Type B pancreatic cell (in vitro differentiated cells): Measurements from ENCODE around the gene HTRA3. TPM values are rescaled to one million over a fixed set of nuclear protein-coding genes. Genes with fewer than 3 reads are reported as not detected.

Experiments used
- DNase-seq: peaks from one replicate; pipeline ENCODE4 v3.0.0; 2021; ENCODE audit warnings: mixed read lengths; ENCODE audit not compliant: unreplicated experiment; ENCODE audit errors: extremely low spot score
- H3K27ac Mint-ChIP-seq: 2 replicates; pipeline ENCODE4 v1.8.0; 2021; ENCODE audit warnings: mild to moderate bottlenecking, mixed read lengths
- H3K27me3 Mint-ChIP-seq: 2 replicates; pipeline ENCODE4 v1.8.0; 2021; ENCODE audit warnings: mixed read lengths
- H3K36me3 Mint-ChIP-seq: 2 replicates; pipeline ENCODE4 v1.8.0; 2021; ENCODE audit warnings: mixed read lengths
- H3K4me1 Mint-ChIP-seq: one replicate; pipeline ENCODE4 v1.8.0; 2021; ENCODE audit warnings: mixed read lengths; ENCODE audit not compliant: unreplicated experiment
- H3K4me3 Mint-ChIP-seq: 2 replicates; pipeline ENCODE4 v1.8.0; 2021; ENCODE audit warnings: mild to moderate bottlenecking, mixed read lengths
- H3K9me3 Mint-ChIP-seq: 2 replicates; pipeline ENCODE4 v1.8.0; 2021; ENCODE audit warnings: mixed read lengths
- CTCF ChIP-seq: fragments of 200-600 bp; sonication (generic); conservative IDR thresholded peaks from 2 replicates; pipeline ENCODE4 v1.5.0; 2021; ENCODE audit warnings: antibody characterized with exemption, mild to moderate bottlenecking
- total RNA-seq: library from RNA; stranded (reverse); gene quantifications from 2 replicates; pipeline ENCODE4 v1.2.1, GENCODE V29; 2021; ENCODE audit warnings: low replicate concordance

Gene HTRA3
- total RNA-seq, 1 donor from 2014 or later, result 4.4 TPM

- TF ChIP-seq CTCF, result no peak
- Mint-ChIP-seq H3K27me3 (no peaks in the 10 kb centered on the region), H3K36me3 (no peaks in the 10 kb centered on the region), H3K9me3 (peaks cover 3% of the 10 kb centered on the region), H3K27ac (no peak overlapping the region), H3K4me1 (no peaks in the 10 kb centered on the region), H3K4me3 (no peak overlapping the region)
- peak; percentile 55 for DNase-seq
These were observed 61.4 kb downstream of the HTRA3 start for GRCh38 chr4:8330821-8331574.

GRCh38 chr4:8331575-8331955 is 62.0 kb downstream of the HTRA3 start:
- H3K27ac Mint-ChIP-seq, result no peak overlapping the region
- H3K36me3 Mint-ChIP-seq, result no peaks in the 10 kb centered on the region
- TF ChIP-seq CTCF, result no peak
- H3K9me3 Mint-ChIP-seq, result peaks cover 5% of the 10 kb centered on the region
- DNase-seq, result no peak
- H3K4me3 Mint-ChIP-seq, result no peak overlapping the region
- H3K4me1 Mint-ChIP-seq, result no peaks in the 10 kb centered on the region
- H3K27me3 Mint-ChIP-seq, result no peaks in the 10 kb centered on the region

GRCh38 chr4:8332038-8332857 is 62.7 kb downstream of the HTRA3 start:
- DNase-seq, result no peak
- no peaks in the 10 kb centered on the region for H3K27me3 Mint-ChIP-seq
- no peak overlapping the region for H3K27ac Mint-ChIP-seq
- H3K36me3 Mint-ChIP-seq, result no peaks in the 10 kb centered on the region
- peaks cover 10% of the 10 kb centered on the region for H3K9me3 Mint-ChIP-seq
- no peaks in the 10 kb centered on the region for H3K4me1 Mint-ChIP-seq
- no peak overlapping the region for H3K4me3 Mint-ChIP-seq
- no peak for TF ChIP-seq CTCF

- Mint-ChIP-seq H3K27me3 (no peaks in the 10 kb centered on the region), H3K4me1 (no peaks in the 10 kb centered on the region), H3K9me3 (peaks cover 10% of the 10 kb centered on the region), H3K4me3 (no peak overlapping the region), H3K27ac (no peak overlapping the region), H3K36me3 (no peaks in the 10 kb centered on the region)
- no peak for DNase-seq
- no peak for TF ChIP-seq CTCF
These were observed 63.4 kb downstream of the HTRA3 start for GRCh38 chr4:8332891-8333331.

GRCh38 chr4:8333726-8334460 is 64.3 kb downstream of the HTRA3 start:
- Mint-ChIP-seq H3K27me3 (no peaks in the 10 kb centered on the region), H3K4me1 (no peaks in the 10 kb centered on the region), H3K4me3 (no peak overlapping the region), H3K36me3 (no peaks in the 10 kb centered on the region), H3K9me3 (peaks cover 15% of the 10 kb centered on the region), H3K27ac (no peak overlapping the region)
- DNase-seq, result peak; percentile 52
- TF ChIP-seq CTCF, result no peak
